Dermis microvascular lymphatic vessel endothelial cell (primary cell): ENCODE results near the gene PORCN. TPM values are rescaled to one million over a fixed set of nuclear protein-coding genes. Genes with fewer than 3 reads are reported as not detected.
"Not testable (repeated sequence)": the region's sequence is repeated elsewhere in the genome, so short reads cannot be mapped to it uniquely, and the experiment has no call there.

Experiments
- DNase-seq, 2 donors: peaks; one replicate each; pipeline versions ENCODE4 v3.0.0 to v3.0.0-alpha.2; 2010; ENCODE audit warnings: low read depth in 2 of 2
- total RNA-seq: library from RNA; depleted of rRNA; stranded (reverse); fragments of >200 nt; gene quantifications from 2 replicates; pipeline ENCODE4 v1.2.1, GENCODE V29; 2014

Gene PORCN
- total RNA-seq, 1 donor from 2014 or later = 4.6 TPM

DNA sequence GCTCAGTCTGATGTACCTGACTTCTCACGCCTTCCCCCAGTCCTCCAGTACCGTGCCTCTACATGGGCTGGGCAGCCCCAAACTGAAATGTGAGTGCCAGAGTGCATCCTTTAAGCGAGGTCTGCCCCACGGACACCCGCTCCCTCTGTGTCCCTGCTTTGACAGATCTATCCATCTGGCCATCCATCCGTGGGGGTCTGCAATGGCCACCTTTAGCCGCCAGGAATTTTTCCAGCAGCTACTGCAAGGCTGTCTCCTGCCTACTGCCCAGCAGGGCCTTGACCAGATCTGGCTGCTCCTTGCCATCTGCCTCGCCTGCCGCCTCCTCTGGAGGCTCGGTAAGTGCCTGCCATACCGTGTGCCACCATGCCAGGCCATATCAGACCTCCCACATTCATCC, 827 bp downstream of the PORCN start:
- DNase-seq = no peak

- peak in 1 of 2 donors; percentile 33 for DNase-seq
These were observed 2.8 kb downstream of the PORCN start for GRCh38 chrX:48511560-48511959.

DNA sequence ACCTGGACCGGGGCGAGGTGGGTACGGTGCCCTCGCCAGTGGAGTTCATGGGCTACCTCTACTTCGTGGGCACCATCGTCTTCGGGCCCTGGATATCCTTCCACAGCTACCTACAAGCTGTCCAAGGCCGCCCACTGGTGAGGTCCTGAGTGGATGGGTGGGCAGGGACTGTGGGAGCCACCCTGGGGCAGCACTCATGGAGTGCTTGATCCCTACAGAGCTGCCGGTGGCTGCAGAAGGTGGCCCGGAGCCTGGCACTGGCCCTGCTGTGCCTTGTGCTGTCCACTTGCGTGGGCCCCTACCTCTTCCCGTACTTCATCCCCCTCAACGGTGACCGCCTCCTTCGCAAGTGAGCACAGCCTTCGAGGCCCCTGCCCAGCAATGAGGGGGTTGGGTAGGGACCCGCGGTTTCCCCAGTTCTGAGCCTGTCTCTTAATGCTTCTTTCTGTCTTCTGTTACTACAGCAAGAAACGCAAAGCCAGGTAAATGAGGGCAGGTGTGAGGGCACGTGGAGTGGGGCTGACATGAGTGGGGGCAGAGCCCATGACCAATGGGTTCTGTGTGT, 3.7 kb downstream of the PORCN start:
- no peak for DNase-seq

- DNase-seq = no peak
These were observed 4.9 kb downstream of the PORCN start for GRCh38 chrX:48513670-48514069.

DNA sequence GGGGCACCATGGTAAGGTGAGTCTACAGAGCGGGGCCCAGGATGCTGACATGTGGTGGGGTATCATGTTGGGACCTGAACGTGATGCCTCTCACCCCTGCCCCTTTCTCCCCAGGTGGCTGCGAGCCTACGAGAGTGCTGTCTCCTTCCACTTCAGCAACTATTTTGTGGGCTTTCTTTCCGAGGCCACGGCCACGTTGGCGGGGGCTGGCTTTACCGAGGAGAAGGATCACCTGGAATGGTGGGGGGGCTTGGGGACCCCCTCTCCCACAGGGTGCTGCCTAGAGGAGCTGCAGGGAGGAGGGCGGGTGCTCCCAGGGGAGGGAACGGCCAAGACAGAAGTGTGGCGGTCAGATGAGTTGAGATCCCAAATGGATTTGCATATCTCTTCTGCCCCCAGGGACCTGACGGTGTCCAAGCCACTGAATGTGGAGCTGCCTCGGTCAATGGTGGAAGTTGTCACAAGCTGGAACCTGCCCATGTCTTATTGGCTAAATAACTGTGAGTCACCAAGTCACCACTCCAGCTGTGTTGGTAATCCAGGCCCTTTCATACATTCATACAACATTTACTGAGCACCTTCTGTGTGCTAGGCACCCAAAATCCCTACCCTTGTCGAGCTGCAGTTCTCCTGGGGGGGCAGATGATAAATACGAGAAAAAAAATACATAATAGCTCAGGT, 5.5 kb downstream of the PORCN start:
- DNase-seq = no peak

DNA sequence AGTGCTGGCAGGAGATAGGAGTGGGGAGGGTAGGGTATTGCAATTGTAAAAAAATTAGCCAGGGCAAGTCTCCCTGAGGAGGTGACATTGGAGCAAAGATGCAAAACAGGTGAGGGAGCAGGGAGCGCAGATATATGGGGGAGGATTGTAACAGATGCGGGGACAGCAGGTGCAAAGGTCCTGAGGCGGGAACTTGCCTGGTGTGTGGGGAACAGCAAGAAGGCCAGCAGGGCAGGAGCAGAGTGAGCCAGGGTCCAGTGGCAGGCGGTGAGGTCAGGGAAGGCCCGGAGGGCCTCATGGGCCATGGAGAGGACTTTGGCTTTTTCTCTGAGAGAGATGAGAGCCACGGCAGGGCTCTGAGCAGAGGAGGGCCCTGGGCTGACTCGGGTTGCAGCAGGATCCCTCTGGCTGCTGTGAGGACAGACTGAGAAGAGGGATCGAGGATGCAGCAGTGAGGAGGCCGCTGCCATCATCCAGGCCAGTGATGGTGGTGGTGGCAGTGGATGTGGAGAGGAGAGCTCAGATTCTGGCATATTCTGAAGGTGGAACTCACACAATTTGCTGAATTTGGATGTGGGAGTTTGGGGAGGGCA, 6.2 kb downstream of the PORCN start:
- no peak for DNase-seq

- no peak for DNase-seq
These were observed 7.0 kb downstream of the PORCN start for GRCh38 chrX:48515842-48516241.

DNA sequence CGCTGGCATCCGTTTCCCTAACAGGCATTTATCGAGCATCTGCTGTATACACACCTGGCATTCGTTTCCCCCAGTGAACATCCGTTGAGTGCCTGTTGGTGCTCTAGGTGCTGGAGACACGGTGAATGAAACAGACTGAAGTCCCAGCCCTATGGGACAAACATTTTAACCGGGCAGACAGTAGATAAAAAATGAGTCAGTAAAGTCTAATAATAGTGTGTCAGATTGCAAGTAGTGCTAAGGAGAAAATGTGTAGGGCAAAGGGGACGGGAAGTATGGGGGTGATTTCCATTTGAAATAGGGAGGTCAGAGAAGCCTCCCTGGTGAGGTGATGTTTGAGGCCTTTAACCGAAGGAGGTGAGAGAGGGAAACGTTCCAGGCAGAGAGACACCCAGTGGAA, 7.5 kb downstream of the PORCN start:
- DNase-seq = no peak

GRCh38 chrX:48516987-48517386, 8.2 kb downstream of the PORCN start:
- DNase-seq = no peak

- not testable (repeated sequence) for DNase-seq
These were observed 10.7 kb downstream of the PORCN start for GRCh38 chrX:48519481-48519880.

- no peak for DNase-seq
These were observed 11.7 kb downstream of the PORCN start for GRCh38 chrX:48520455-48520854.

DNA sequence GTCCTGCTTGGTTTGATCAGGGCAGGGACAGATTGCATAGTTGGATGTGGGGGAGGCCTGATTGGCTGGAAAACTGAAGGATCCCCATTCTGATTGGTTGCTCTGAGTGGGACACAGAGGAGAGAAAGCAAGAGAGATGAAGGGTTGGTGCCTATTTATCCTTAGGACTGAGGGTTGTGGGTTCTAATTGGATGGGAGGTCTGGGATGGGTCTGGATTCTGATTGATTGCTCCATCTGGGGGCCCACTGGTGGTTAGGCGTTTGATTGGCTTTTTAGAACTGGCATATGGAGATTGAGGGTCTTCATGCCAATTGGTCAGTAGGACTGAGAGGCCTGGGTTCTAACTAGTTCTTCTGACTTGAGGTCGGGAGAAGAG, 12.2 kb downstream of the PORCN start:
- no peak for DNase-seq

DNA sequence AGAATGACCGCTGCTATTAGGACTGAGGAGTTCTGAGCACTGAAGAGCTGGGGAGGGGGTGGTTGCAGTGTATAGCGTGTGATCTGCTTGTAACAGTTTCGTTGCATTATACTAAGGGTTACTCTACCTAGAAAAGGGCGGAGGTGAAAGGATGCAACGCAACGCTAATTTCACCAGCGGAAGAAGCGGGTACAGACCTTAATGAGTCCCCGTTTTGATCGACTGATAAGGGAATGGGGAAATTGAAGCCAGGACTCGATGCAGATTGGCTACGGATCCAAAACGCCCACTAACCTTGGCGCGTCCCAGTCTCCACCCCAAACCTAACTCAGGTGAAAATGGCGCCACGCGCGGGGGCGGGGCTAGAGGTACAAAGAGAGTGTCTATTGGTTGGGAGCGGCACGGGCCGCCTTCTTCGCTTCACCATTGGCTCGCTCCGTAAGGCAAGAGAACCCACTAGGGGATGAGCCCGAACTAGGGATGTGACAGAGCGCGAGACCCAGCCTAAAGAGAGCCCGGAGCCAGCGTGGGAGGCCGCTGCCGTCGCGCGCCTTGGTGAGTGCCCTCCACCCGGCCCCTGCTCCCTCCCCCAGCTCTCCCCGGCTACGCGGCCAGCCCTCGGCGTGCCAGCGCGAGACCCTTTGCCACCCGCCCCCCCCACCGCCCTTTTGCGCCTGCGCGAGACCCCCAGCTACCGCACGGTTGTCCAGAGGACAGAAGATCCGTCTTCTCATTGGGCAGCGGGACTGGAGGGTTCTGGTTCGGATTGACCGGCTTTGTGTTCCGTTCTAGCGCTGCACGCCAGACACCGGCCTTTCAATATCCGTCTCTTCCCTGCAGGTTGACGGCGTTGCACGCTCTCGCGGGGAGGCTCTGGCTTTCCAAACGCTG, 12.8 kb downstream of the PORCN start, which contains the start of gene EBP:
Gene EBP (plus strand): TSS at position 456 of the 891 bp plus-strand sequence. CDS start 1,964 bp downstream, outside the sequence.
- peak; percentile 69 to 85 for DNase-seq

DNA sequence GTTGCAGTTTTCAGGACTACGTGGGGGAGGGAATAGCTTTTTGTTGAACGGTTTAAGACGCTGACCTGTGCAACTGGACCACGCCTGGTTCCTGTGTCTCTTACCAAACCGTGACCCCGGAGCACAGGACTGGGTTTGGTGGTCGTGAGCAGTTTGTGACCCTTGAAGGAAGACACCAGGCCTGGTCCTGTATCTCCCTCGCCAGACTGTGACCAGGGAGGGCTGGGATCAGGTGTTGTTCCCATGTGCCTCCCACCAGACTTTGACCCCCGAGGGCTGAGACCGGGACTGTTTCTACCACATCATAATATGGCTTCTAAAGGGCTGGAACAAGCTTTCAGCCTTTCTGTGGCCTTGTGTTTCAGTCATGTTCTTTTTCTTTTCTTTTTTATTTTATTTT, 13.5 kb downstream of the PORCN start:
- no peak for DNase-seq

GRCh38 chrX:48523682-48524081, 14.9 kb downstream of the PORCN start:
- no peak for DNase-seq

DNA sequence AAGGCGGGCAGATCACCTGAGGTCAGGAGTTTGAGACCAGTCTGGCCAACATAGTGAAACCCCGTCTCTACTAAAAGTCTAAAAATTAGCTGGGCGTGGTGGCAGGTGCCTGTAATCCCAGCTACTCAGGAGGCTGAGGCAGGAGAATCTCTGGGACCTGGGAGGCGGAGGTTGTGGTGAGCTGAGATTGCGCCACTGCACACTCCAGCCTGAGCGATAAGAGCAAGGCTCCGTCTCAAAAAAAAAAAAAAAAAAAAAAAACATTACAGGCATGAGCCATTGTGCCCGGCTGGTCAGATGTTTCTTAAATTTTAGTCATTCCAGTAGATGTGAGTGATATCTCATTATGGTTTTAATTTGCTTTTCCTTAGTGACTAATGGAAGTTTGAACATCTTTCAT, 17.1 kb downstream of the PORCN start:
- DNase-seq = not testable (repeated sequence)

- DNase-seq = no peak
These were observed 21.9 kb downstream of the PORCN start for GRCh38 chrX:48530736-48531135.

DNA sequence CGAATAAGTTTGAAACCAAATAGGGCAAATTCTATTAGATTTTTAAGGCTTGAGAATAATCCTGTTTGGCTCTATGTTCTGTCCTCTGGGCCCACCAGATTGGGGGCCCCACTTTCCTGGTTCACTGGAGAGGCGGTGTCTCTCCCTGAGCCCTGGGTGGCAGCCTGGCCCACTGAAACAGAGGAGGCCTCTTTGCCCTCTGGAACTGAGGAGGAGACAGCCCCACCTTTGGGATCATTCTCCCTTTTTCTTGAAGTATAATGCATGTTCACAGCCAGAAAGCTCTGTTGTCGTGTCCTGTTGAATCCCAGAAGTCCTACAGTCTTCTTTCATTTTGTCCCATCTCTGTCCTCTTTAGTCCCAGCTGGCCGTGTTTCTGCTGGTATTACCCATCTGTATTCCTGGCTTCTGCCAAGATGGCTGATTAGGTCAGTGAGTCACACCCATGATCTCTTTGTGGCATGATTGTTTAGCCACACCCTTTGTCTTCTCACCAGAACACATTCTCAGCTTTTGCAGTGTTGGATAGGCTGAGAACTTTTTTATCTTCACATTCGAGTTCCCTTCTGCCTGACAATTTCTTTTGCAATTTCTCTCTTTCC, 22.7 kb downstream of the PORCN start:
- no peak for DNase-seq

- DNase-seq = no peak
These were observed 23.4 kb downstream of the PORCN start for GRCh38 chrX:48532161-48532560.

DNA sequence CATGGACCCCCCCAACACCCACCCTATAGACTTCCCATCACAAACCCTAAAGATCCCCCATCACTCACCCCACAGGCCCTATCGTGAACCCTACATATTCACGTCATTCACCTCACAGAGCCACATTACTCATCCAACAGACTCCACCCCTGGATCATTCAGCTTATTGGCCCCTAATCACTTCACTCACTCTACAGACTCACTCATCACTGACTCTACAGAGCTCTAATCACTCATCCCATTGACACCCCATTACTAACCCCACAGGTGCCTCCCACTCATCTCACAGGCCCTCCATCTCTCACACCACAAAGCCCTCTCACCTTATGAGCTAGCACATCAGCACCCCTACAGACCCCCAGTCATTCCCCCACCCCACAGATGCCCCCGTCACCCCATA, 24.4 kb downstream of the PORCN start:
- no peak for DNase-seq

- no peak for DNase-seq
These were observed 30.0 kb downstream of the PORCN start for GRCh38 chrX:48538641-48539344.
